Muscle of arm (tissue), 12 donors: Measurements from ENCODE around the gene FAM131C. TPM values are rescaled to one million over a fixed set of nuclear protein-coding genes. Genes with fewer than 3 reads are reported as not detected.
"Not testable (repeated sequence)": the region's sequence is repeated elsewhere in the genome, so short reads cannot be mapped to it uniquely, and the experiment has no call there.

Experiments used
- DNase-seq: peaks from one replicate; pipeline ENCODE4 v3.0.0-alpha.2; 2013
- polyA plus RNA-seq, 12 donors: library from polyadenylated mRNA; unstranded; fragments of 120-200 nt; gene quantifications; one replicate each; pipeline ENCODE4 v1.2.1, GENCODE V29; 2013; ENCODE audit not compliant: insufficient read length in 12 of 12

FAM131C gene
- polyA plus RNA-seq, 12 donors = 0.07 to 1.0 (median 0.25) TPM; not detected in 5

DNA sequence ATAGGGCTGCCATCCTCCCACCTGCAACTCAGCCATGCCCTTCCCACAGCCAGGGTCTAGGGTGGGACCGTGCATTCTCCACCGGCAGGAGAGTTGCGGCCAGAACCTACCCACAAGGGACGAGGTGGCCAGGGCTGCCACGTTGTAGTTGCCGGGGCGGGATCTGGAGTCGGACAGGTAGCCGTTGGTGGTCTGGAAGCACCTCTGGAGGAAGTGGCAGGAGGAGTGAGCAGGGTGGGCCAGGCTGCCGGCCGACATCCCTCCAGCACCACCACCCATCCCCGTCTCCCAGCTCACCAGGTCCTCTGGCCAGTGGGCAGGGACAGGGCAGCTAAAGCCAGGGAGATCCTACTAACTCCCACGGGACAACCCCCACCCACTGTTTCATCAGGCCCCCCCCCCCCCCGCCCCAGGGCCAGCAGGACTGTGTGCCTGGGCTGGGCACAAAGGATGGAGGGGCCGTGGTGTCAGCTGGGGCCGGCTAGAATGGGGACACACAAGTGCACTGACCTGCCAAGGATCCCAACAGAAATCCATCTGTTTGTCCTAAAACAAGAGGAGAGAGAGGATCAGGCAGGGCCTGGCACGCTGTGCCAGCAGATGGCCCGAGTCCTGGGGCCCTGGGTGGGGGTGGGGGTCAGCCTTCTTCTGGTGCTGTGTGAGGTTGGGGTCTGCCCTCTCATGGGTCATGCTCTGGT lies 11.3 kb downstream of the FAM131C start:
- not testable (repeated sequence) for DNase-seq

DNA sequence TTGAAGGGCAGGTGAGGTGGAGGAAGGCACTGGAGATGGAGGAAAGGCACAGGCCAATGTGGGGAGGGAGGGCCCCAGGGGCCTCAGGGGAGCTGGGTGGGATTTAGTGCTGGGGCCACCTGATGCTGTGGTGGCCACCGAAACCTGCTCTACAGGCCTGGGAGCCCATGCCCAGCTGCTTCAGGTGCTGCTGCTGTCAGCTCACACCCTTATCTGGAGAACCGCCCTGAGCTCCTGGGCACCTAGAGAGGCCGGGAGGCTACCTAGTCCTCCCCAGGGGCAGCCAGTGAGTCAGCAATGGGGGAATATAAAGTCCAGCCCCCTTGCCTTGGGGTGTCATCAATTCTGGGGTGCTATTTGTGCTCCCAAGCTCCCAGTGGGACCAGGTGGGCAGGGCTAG lies 12.2 kb downstream of the FAM131C start:
- DNase-seq = no peak

DNA sequence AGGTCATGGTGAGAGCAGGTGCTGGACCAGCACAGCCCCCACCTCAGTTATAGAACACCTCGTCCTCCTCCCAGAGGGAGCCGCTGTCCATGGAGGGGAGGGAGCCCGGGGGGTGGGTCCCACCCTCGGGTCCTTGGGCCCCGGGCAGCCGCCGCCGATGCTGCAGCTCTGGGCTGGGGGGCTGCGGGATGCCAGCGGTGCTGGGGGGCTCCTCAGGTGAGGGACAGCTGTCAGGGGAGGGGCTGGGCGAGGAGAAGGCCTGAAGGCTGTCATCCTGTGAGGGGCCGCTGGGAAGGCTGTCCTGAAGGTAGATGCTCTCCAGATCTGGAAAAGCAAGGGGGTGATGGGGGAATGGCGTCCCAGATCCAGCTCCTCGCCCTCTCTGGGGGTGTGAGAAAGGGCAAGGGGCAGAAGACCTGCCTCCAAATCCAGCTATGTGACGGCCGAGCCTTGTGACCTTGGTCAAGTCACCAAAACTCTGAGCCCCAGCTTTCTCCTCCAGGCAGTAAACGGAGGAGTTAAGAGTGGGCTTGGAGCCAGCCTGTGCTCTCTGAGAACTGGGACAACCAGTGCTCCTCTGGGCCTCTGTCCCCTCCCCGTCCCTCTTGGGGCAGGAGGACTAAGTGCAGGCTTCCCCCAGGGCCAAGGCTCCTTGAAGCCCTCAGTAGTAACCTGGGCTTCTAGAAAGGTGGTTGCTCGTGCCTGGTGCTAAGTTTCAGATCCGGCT lies 14.9 kb downstream of the FAM131C start:
- DNase-seq = not testable (repeated sequence)

DNA sequence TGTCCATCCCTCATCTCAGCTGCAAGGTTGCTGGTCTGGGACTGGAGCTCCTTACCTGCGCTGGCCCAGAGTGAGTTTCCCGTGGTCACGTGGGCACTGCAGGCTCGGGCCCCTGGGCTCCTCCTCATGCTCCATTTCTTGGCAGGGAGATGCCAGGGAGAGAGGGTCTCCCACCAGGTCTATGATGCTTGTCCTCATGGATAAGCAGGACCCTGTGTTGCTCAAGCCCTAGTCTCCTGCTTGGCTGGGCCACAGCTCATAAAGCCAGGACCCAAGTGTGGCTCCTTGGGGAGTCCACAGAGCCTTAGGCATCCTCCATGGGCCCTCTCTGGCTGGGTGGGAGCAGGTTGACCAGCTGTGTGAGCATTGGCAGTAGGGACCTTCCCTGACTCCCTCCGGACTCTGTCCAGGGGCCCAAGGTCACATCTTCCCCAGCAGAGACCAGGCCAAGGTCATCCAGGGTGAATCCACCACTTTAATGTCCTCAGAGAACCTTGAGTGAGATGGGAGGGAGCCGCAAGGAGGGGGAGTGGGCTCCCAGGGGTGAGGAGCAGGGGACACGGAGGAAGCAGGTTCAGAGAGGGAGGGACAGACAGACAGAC lies 16.0 kb downstream of the FAM131C start:
- not testable (repeated sequence) for DNase-seq

DNA sequence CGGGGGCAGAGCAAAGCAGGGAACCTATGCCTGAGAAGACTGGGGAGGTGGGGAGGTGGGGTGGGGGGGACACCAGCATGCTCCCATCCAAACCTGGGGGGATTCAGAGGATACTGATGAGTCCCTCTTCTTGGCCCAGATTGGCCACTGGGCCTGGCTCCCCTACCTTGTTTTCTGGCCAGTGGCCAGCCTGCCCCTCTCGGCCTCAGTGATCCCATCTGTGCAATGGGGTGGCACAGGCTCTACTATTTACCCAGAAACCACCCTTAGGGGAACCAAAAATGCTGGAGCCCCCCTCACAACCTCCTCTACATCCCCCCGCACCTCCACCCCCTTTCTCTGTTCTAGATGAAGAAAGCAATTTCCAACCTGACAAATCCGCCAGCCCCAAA lies 16.9 kb downstream of the FAM131C start:
- not testable (repeated sequence) for DNase-seq

DNA sequence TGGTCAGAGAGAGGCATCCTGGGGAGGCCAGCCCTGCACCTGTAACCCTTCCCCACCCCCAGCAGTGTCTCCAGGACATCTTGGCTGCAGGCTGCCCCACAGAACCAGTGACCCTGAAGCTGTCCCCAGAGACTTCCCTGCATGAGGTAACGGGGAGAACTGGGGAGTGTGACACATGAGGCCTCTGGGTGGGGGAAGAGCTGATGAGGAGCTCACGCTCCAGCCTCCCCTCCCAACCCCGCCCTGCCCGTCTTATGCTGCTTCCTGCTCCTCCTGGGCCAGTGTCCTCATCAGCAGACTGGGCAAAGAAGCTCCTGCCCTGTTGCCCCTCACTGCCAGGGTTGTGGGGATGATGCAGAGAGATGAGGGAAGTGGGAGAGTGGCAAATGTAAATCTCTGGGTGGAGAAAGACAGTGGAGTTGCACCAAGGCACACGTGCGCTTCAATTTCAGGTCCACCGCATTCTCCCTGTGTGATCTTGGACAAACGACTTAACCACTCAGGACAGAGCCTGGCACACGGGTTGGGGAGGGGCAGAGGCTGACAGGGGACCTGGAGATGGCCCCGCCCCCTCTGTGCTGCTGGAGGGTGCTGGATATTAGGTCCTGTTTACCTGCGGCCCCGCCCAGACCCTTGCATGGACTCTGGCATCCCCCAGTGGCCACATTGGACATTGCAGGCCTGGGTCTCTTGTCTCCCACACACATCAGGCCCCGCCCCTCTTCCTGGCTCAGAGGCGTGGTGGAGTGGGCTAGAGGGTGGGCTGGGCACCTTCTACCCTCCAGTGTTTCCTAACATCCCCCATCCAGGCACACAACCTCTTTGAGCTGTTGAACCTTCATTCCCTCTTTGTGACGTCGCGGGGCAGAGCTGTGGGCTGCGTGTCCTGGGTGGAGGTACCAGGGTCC lies 17.6 kb downstream of the FAM131C start:
- peak; percentile 73 for DNase-seq

- no peak for DNase-seq
These were observed 18.6 kb downstream of the FAM131C start for GRCh38 chr1:16054598-16055540.

- no peak for DNase-seq
These were observed 19.5 kb downstream of the FAM131C start for GRCh38 chr1:16053781-16054502.

- DNase-seq = not testable (repeated sequence)
These were observed 21.5 kb downstream of the FAM131C start for GRCh38 chr1:16051949-16052348.

GRCh38 chr1:16051039-16051438 lies 22.4 kb downstream of the FAM131C start:
- DNase-seq = no peak

- DNase-seq = no peak
These were observed 23.1 kb downstream of the FAM131C start for GRCh38 chr1:16050328-16050727.

GRCh38 chr1:16048573-16049189 lies 24.8 kb downstream of the FAM131C start:
- DNase-seq = peak; percentile 31

GRCh38 chr1:16047791-16048475 lies 25.5 kb downstream of the FAM131C start:
- no peak for DNase-seq

GRCh38 chr1:16046842-16047241 lies 26.6 kb downstream of the FAM131C start:
- DNase-seq = no peak

GRCh38 chr1:16043950-16044349 lies 29.5 kb downstream of the FAM131C start:
- DNase-seq = no peak

GRCh38 chr1:16043521-16043920 lies 29.9 kb downstream of the FAM131C start, which contains the start of gene CLCNKB:
Gene CLCNKB, plus strand, starts transcription at chr1:16043782. Its CDS starts 711 bp downstream, at chr1:16044493.
- no peak for DNase-seq

GRCh38 chr1:16042654-16043053 lies 30.8 kb downstream of the FAM131C start:
- not testable (repeated sequence) for DNase-seq

DNA sequence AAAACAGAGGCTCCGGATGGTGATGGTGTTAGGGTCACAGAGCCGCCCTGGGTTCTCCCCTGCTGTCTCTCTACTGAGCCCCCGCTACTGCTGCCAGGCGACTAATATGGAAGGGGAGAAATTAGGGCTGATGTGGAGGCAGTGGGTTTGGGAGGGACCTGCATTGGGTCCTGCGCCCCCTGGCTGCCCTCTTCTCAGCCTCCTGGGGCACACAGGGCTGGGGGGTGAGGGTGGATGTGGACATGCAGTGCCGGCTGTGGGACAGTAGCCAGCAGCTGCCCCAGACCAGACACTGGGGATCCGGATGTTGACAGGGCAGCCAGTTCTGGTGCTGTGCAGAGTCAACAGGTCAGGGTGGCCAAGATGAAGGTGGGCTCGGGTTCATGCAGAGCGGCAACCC lies 31.4 kb downstream of the FAM131C start:
- DNase-seq = no peak

DNA sequence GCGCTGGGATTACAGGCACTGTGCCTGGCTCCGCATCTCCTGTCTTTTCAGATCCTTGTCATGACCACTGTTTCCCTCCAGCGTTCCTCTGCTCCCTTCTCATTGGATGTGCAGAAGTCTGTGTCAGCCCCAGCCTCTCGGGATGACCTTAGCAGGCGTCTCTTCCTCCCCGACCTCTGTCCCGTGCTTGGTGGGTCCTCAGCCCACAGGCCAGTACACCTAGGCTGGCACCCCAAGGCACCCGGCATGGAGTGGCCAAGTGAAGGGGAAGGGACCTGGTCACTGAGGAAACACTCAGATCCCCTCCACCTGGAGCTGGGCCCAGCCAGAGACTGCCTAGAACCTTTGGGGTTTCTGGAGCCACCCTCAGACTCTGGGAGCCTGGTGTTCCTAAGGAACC lies 32.3 kb downstream of the FAM131C start:
- DNase-seq = no peak
